IPS-18c (cell line): ENCODE measurements around the gene IGF2.

ENCODE experiments used
- H3K4me3 ChIP-seq: 2 replicates; pipeline ENCODE4 v1.7.0; 2013; ENCODE audit warnings: low read depth, mild to moderate bottlenecking, low read length, moderate library complexity; ENCODE audit not compliant: insufficient read depth
- H3K9me3 ChIP-seq: one replicate; pipeline ENCODE4 v1.6.1; 2013; ENCODE audit warnings: mild to moderate bottlenecking, low read length, moderate library complexity; ENCODE audit not compliant: control insufficient read depth, insufficient read depth

Gene IGF2

GRCh38 chr11:2120359-2121100, 18.7 kb downstream of the IGF2 start:
- H3K9me3 ChIP-seq = peaks cover 3% of the 10 kb centered on the region
- H3K4me3 ChIP-seq = no peak overlapping the region

DNA sequence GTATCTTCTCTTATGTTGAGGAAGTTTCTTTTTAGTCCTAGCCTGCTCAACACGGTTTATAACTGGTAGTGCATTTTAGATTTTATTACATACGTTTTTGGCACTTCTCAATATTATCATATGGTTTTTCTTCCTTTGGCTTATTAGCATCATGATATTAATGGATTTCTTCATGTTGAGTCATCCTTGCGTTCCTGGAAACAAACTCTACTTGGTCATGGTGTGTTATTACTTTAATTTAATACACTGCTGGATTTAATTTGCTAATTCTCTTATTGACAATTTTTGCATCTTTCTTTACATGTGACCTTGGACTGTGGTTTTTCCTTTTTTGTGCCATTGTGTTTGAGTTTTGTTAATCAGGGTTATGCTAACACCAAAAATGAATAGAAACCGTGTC, 20.5 kb downstream of the IGF2 start:
- Histone ChIP-seq H3K4me3 (no peak overlapping the region), H3K9me3 (peaks cover 3% of the 10 kb centered on the region)

DNA sequence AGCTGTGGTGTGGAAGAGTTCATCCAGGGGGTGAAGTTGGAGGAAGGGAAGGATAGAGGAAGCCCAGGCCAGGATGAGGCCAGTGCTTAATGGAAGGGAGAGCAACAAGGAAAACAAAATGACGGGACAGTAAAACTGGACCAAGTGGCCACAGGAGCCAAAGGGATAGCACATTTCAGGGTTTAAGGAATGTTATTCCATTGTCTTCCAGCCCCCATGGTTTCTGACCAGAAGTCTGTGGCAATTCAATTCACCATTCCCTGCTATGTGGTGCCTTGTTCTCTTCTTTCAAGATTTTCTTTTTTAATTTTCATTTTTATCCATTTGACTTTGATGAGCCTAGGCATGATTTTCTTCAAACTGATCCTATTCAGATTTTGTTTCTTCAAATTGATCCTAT, 22.5 kb downstream of the IGF2 start:
- no peak overlapping the region; the same call in 1 of the 2 replicates for H3K4me3 ChIP-seq
- peaks cover 3% of the 10 kb centered on the region for H3K9me3 ChIP-seq

DNA sequence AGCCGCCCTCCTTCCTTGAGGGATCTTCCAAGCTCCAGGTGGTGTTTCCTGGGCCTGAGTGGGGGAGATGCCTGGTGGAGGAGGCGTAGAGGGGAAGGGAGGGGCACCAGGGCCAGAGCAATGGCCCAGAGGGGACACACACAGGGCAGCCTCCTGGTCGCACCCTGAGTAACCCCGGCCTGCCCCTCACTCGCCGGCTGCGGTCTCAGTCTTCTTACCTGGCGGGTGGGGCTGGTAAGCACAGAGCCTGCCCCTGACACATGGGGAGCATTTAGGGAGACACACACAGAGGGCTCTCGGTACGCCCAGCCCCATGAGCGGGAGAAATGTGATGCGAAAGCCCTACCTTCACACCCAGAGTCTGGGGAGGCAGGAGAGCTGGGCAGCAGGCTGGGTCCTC, 23.9 kb downstream of the IGF2 start:
- no peak overlapping the region for H3K4me3 ChIP-seq
- H3K9me3 ChIP-seq = peaks cover 3% of the 10 kb centered on the region

GRCh38 chr11:2114430-2115241, 24.6 kb downstream of the IGF2 start:
- no peak overlapping the region for H3K4me3 ChIP-seq
- H3K9me3 ChIP-seq = peaks cover 5% of the 10 kb centered on the region

GRCh38 chr11:2113776-2114175, 25.4 kb downstream of the IGF2 start:
- Histone ChIP-seq H3K9me3 (peaks cover 6% of the 10 kb centered on the region), H3K4me3 (no peak overlapping the region)

- Histone ChIP-seq H3K4me3 (no peak overlapping the region), H3K9me3 (peaks cover 3% of the 10 kb centered on the region)
Observed at GRCh38 chr11:2110521-2110920, 28.7 kb downstream of the IGF2 start.

DNA sequence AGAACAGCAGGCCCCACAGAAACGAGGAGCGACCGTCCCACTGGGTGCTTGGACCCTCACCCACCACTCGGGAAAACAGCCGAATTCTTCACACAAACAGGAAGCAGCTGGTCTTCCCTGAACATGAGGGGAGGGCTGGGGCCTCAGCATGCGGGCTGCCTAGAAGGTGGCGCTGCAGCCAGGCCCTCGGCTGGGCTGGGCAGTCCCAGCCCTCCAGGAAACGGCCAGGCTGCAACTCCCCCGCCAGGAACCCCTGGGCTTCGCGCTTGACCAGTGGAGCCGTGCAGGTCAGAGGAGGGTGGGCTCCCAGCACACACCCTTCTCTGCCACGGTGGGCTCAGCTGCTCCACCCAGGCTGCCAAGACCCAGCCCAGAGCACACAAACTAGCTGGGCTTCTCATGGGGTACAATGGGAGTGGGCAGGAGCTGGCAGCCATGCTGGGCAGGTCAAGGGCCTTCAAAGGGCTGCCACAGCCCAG, 29.6 kb downstream of the IGF2 start:
- Histone ChIP-seq H3K9me3 (peaks cover 3% of the 10 kb centered on the region), H3K4me3 (no peak overlapping the region)

- Histone ChIP-seq H3K9me3 (peaks cover 3% of the 10 kb centered on the region), H3K4me3 (no peak overlapping the region)
Observed at GRCh38 chr11:2108675-2109491, 30.3 kb downstream of the IGF2 start.

DNA sequence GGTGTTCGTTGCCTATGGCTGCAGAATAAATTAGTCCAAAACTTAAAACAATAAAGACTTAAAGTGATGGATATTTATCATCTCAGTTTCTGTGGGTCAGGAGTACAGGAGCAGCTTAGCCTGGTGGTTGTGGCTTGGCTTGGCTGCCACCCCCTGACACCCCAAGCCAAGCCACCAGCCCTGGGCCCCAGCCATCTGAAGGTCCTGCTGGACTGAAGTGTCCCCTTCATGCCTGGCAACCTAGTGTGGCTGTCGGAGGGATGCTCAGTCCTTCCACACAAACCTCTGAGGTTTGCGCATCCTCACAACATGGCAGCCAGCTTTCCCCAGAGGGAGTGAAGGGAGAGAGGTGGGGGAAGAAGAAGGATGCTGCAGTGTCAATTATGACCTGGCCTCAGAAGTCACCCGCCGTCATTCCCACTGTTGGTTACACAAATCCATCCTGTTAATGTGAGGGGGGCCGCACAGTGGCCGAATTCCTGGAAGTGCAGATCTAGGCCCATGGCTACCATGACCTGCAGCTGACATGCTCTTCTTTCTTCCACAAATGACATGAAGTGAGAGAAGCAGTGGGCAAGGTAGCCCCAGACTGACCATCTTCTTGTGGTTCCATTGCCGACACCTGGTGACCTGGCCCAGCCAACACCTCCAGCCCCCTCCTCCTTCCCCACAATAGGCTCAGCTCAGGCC, 31.1 kb downstream of the IGF2 start:
- Histone ChIP-seq H3K9me3 (peaks cover 3% of the 10 kb centered on the region), H3K4me3 (no peak overlapping the region)

- H3K4me3 ChIP-seq = no peak overlapping the region
Observed at GRCh38 chr11:2107521-2107920, 31.7 kb downstream of the IGF2 start.

GRCh38 chr11:2106583-2107209, 32.5 kb downstream of the IGF2 start:
- Histone ChIP-seq H3K4me3 (no peak overlapping the region), H3K9me3 (peaks cover 3% of the 10 kb centered on the region)

More at GRCh38 chr11:2107521-2107920, 31.7 kb downstream of the IGF2 start:
- H3K9me3 ChIP-seq = peaks cover 3% of the 10 kb centered on the region

GRCh38 chr11:2105511-2105910, 33.7 kb downstream of the IGF2 start:
- H3K4me3 ChIP-seq = no peak overlapping the region
- peaks cover 3% of the 10 kb centered on the region for H3K9me3 ChIP-seq

DNA sequence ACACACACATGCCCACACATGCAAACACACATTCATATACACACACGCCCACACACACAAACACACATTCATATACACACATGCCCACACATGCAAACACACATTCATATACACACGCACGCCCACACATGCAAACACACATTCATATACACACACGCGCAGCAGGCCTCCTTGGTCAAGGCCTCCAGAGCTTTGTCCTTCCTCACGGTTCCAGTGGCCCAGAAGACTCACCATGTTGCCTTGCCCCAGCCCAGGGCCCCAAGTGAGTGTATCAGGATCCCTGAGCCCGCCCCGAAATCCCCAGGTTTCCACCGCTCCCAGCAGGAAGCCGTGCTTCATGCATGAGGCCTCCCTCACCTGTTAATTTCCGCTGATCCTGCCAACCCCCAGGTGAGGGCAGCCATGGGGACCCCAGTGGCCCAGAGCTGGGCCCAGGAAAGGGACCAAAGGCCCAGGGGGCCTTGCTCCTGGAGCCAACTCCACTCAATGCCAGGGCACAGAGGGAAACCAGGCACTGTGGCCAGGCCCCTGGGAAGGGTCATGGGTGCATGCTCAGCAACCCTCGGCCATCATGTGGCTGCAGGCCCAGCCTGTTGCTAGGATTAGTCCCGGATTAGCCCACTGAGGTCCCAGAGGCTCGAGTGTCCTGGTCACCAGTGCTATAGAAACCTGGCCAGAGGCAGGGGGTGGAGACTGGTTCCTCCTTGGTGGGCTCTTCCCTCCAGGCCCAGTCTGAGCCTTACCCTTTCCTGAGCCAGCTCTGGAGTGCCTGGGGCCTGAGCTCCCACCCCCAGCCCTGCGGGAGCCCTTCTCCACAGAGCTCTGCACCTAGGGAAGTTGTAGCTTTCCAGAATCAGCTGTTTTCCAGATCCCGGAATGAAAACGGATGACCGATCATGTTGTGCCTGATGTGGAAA, 34.4 kb downstream of the IGF2 start:
- H3K4me3 ChIP-seq = no peak overlapping the region
- H3K9me3 ChIP-seq = peaks cover 2% of the 10 kb centered on the region

- no peaks in the 10 kb centered on the region for H3K9me3 ChIP-seq
- no peak overlapping the region for H3K4me3 ChIP-seq
Observed at GRCh38 chr11:2103668-2104523, 35.3 kb downstream of the IGF2 start.
